A673 (cell line): ENCODE data around the gene CLIC6.

Source experiments
- EZH2 ChIP-seq: fragments of 200-600 bp; sonication (generic); IDR thresholded peaks from 2 replicates; pipeline ENCODE4 v1.6.1; 2017; ENCODE audit warnings: borderline replicate concordance, low read depth, mild to moderate bottlenecking, mixed read lengths, antibody characterized with exemption, low read length; ENCODE audit not compliant: poor library complexity, severe bottlenecking
- TF ChIP-seq, protein P1 (sequence below): fragments of 300-800, 200-600 bp; sonication (generic); conservative IDR thresholded peaks from 2 replicates; pipeline ENCODE4 v1.5.1; 2017; ENCODE audit warnings: low read depth, mild to moderate bottlenecking, antibody characterized with exemption, low read length, moderate library complexity, mixed read lengths

DNA sequence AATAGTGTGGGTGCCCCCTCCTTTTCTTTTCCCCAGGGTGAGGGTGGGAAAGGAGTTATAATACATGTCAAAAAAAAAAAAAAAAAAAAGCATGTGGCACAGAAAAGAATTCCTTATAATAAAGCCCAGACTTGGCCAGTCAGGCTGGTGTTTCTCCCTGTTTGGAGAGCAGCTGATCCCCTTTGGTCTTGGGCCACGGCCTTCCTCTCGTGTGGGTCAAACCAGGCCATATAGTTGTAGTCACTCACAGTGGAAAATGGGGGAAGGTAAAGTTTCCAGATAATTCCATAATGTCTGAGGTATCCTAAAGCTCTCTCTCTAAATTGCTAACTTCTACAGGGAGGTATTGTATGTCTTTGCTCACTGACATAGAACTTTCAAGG, 22.0 kb downstream of the CLIC6 start:
- TF ChIP-seq, protein P1, sequence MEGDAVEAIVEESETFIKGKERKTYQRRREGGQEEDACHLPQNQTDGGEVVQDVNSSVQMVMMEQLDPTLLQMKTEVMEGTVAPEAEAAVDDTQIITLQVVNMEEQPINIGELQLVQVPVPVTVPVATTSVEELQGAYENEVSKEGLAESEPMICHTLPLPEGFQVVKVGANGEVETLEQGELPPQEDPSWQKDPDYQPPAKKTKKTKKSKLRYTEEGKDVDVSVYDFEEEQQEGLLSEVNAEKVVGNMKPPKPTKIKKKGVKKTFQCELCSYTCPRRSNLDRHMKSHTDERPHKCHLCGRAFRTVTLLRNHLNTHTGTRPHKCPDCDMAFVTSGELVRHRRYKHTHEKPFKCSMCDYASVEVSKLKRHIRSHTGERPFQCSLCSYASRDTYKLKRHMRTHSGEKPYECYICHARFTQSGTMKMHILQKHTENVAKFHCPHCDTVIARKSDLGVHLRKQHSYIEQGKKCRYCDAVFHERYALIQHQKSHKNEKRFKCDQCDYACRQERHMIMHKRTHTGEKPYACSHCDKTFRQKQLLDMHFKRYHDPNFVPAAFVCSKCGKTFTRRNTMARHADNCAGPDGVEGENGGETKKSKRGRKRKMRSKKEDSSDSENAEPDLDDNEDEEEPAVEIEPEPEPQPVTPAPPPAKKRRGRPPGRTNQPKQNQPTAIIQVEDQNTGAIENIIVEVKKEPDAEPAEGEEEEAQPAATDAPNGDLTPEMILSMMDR: no peak
- no peak for TF ChIP-seq EZH2
